Upper lobe of left lung (tissue), 6 donors: Measurements from ENCODE around the gene KIF23. TPM values are rescaled to one million over a fixed set of nuclear protein-coding genes. Genes with fewer than 3 reads are reported as not detected.

Experiments used
- ATAC-seq, 2 donors: fragments of 200-7000 bp; cut with Tn5 transposase; one replicate each; pipeline ENCODE4 v1.9.1; 2022; ENCODE audit warnings: mild to moderate bottlenecking in 2 of 2, moderate library complexity in 2 of 2; ENCODE audit not compliant: low FRiP score in 2 of 2
- DNase-seq, 2 donors: peaks; one replicate each; pipeline ENCODE4 v3.0.0-alpha.2; 2019 to 2020
- H3K27ac ChIP-seq, 4 donors: fragments of 200-600 bp; sonication (generic); one replicate each; pipeline ENCODE4 v1.5.1; 2016 to 2019
- H3K27me3 ChIP-seq, 4 donors: fragments of 200-600 bp; sonication (generic); one replicate each; pipeline ENCODE4 v1.5.1; 2017 to 2019
- H3K36me3 ChIP-seq, 4 donors: fragments of 200-600 bp; sonication (generic); one replicate each; pipeline ENCODE4 v1.5.1; 2016 to 2019
- H3K4me1 ChIP-seq, 4 donors: fragments of 200-600 bp; sonication (generic); one replicate each; pipeline ENCODE4 v1.5.1; 2018 to 2019
- H3K4me3 ChIP-seq, 4 donors: fragments of 200-600 bp; sonication (generic); one replicate each; pipeline ENCODE4 v1.5.1; 2017 to 2019; ENCODE audit warnings: mild to moderate bottlenecking in 2 of 4, moderate library complexity in 1 of 4
- H3K9me3 ChIP-seq, 4 donors: fragments of 200-600 bp; sonication (generic); one replicate each; pipeline ENCODE4 v1.5.1; 2018 to 2019
- CTCF ChIP-seq, 6 experiments: fragments of 450-650 bp in 4 of 6; fragments of 200-600 bp in 2 of 6; sonication (generic) in 2 of 6; IDR thresholded peaks; one replicate each; pipeline ENCODE4 v1.5.1; 2016 to 2019; ENCODE audit warnings: antibody characterized with exemption in 6 of 6
- EP300 ChIP-seq, 4 donors: sonication (generic); formaldehyde crosslinking; IDR thresholded peaks; one replicate each; pipeline ENCODE4 v1.5.1; 2017; ENCODE audit warnings: antibody characterized with exemption in 4 of 4, control low read depth in 2 of 4
- POLR2A ChIP-seq, 4 donors: fragments of 450-650 bp; IDR thresholded peaks; one replicate each; pipeline ENCODE4 v1.5.1; 2016 to 2017; ENCODE audit warnings: antibody characterized with exemption in 4 of 4, mild to moderate bottlenecking in 2 of 4
- POLR2AphosphoS5 ChIP-seq, 2 donors: sonication (generic); formaldehyde crosslinking; IDR thresholded peaks; one replicate each; pipeline ENCODE4 v1.5.1; 2017; ENCODE audit warnings: antibody characterized with exemption in 2 of 2
- WGBS, 2 donors: methylation state at CpG; one replicate each; pipeline ENCODE4 v1.1.5; 2017 to 2018; 5-methylcytosine and 5-hydroxymethylcytosine counted together
- total RNA-seq, 6 donors: library from RNA; depleted of rRNA in 4 of 6; stranded (reverse); fragments of >200 nt in 4 of 6; gene quantifications; one replicate each; pipeline versions ENCODE4 v1.1.0 to v1.2.1, GENCODE V29; 2016 to 2021
- donor health status: DM: no; HTN: no; CAD: no; lungs with moderate emphysema.
- donor health status: DM: no; HTN: yes; CAD: no; lungs with severe emphysema.

Gene KIF23
- total RNA-seq, 6 donors from 2014 or later, result 1.0 to 6.7 (median 3.7) TPM

GRCh38 chr15:69402816-69403215 lies 11.3 kb upstream of the KIF23 start:
- Histone ChIP-seq H3K36me3 (peaks cover 0 to 3% (median 0%) of the 10 kb centered on the region in 4 donors), H3K9me3 (no peaks in the 10 kb centered on the region), H3K4me1 (no peaks in the 10 kb centered on the region), H3K27me3 (no peaks in the 10 kb centered on the region), H3K27ac (no peak overlapping the region), H3K4me3 (no peak overlapping the region)
- 97 to 100% methylated on average over 2 of the region's 2 CpGs for WGBS, 2 donors
- TF ChIP-seq POLR2AphosphoS5 (IDR thresholded peaks at IDR 0.05) (no peak), POLR2A (IDR thresholded peaks at IDR 0.05) (no peak), EP300 (IDR thresholded peaks at IDR 0.05) (no peak), CTCF (IDR thresholded peaks at IDR 0.05) (no peak)
- ATAC-seq (no peak), DNase-seq (no peak)

GRCh38 chr15:69403594-69403993 lies 10.6 kb upstream of the KIF23 start:
- H3K4me1 ChIP-seq, result no peaks in the 10 kb centered on the region
- DNase-seq (no peak), ATAC-seq (peak in 1 of 2 donors; percentile 40)
- H3K36me3 ChIP-seq, result peaks cover 0 to 3% (median 0%) of the 10 kb centered on the region in 4 donors
- no peaks in the 10 kb centered on the region for H3K9me3 ChIP-seq
- TF ChIP-seq EP300 (IDR thresholded peaks at IDR 0.05), result no peak
- no peak for TF ChIP-seq POLR2AphosphoS5 (IDR thresholded peaks at IDR 0.05)
- no peak for TF ChIP-seq POLR2A (IDR thresholded peaks at IDR 0.05)
- TF ChIP-seq CTCF (IDR thresholded peaks at IDR 0.05), result no peak
- no peak overlapping the region for H3K4me3 ChIP-seq
- 73 to 83% methylated on average over 4 of the region's 4 CpGs for WGBS, 2 donors
- H3K27me3 ChIP-seq, result no peaks in the 10 kb centered on the region
- no peak overlapping the region for H3K27ac ChIP-seq

GRCh38 chr15:69405110-69405509 lies 9.0 kb upstream of the KIF23 start:
- Histone ChIP-seq H3K9me3 (no peaks in the 10 kb centered on the region), H3K4me1 (no peaks in the 10 kb centered on the region), H3K27me3 (no peaks in the 10 kb centered on the region), H3K4me3 (no peak overlapping the region), H3K27ac (no peak overlapping the region), H3K36me3 (peaks cover 0 to 3% (median 0%) of the 10 kb centered on the region in 4 donors)
- DNase-seq (no peak), ATAC-seq (no peak)
- 57 to 67% methylated on average over 3 of the region's 3 CpGs for WGBS, 2 donors
- TF ChIP-seq EP300 (IDR thresholded peaks at IDR 0.05) (no peak), CTCF (IDR thresholded peaks at IDR 0.05) (no peak), POLR2AphosphoS5 (IDR thresholded peaks at IDR 0.05) (no peak), POLR2A (IDR thresholded peaks at IDR 0.05) (no peak)

GRCh38 chr15:69407719-69408400 lies 6.3 kb upstream of the KIF23 start:
- ATAC-seq (no peak), DNase-seq (no peak)
- H3K4me1 ChIP-seq, result no peaks in the 10 kb centered on the region
- H3K27ac ChIP-seq, result no peak overlapping the region
- H3K9me3 ChIP-seq, result no peaks in the 10 kb centered on the region
- H3K27me3 ChIP-seq, result no peaks in the 10 kb centered on the region
- H3K36me3 ChIP-seq, result no peaks in the 10 kb centered on the region
- TF ChIP-seq CTCF (IDR thresholded peaks at IDR 0.05) (no peak), POLR2A (IDR thresholded peaks at IDR 0.05) (no peak), POLR2AphosphoS5 (IDR thresholded peaks at IDR 0.05) (no peak), EP300 (IDR thresholded peaks at IDR 0.05) (no peak)
- 93 to 95% methylated on average over 3 of the region's 3 CpGs for WGBS, 2 donors
- H3K4me3 ChIP-seq, result no peak overlapping the region

- Histone ChIP-seq H3K27me3 (no peaks in the 10 kb centered on the region), H3K4me3 (no peak overlapping the region), H3K27ac (no peak overlapping the region), H3K9me3 (no peaks in the 10 kb centered on the region), H3K4me1 (peaks cover 0 to 4% (median 2%) of the 10 kb centered on the region in 4 donors), H3K36me3 (no peaks in the 10 kb centered on the region)
- TF ChIP-seq EP300 (IDR thresholded peaks at IDR 0.05), result no peak
- no peak for TF ChIP-seq CTCF (IDR thresholded peaks at IDR 0.05)
- no peak for TF ChIP-seq POLR2A (IDR thresholded peaks at IDR 0.05)
- no peak for TF ChIP-seq POLR2AphosphoS5 (IDR thresholded peaks at IDR 0.05)
- no peak for DNase-seq
- no peak for ATAC-seq
- 76 to 80% methylated on average over 3 of the region's 3 CpGs for WGBS, 2 donors
Observed at GRCh38 chr15:69408841-69409240, 5.3 kb upstream of the KIF23 start.
